Loucy (cell line): ENCODE data around the gene ALG14.

Source experiments
- H2AFZ ChIP-seq: fragments of 200-600 bp; sonication (generic); 2 replicates; pipeline ENCODE4 v1.6.0; 2016; ENCODE audit warnings: antibody characterized with exemption, mild to moderate bottlenecking, low read length, moderate library complexity
- H3F3A ChIP-seq: fragments of 200-600 bp; 2 replicates; pipeline ENCODE4 v1.6.0; 2016; ENCODE audit warnings: antibody characterized with exemption, low read depth, mild to moderate bottlenecking
- H3K27me3 ChIP-seq: fragments of 200-600 bp; sonication (generic); 2 replicates; pipeline ENCODE4 v1.6.1; 2014; ENCODE audit warnings: low read length, mild to moderate bottlenecking; ENCODE audit not compliant: insufficient read depth, poor library complexity, severe bottlenecking
- H3K36me3 ChIP-seq: fragments of 200-600 bp; sonication (generic); 2 replicates; pipeline ENCODE4 v1.6.1; 2016; ENCODE audit warnings: low read length; ENCODE audit not compliant: insufficient read depth
- H3K4me1 ChIP-seq: fragments of 200-600 bp; sonication (generic); 2 replicates; pipeline ENCODE4 v1.5.1; 2014; ENCODE audit warnings: low read length, mild to moderate bottlenecking; ENCODE audit not compliant: insufficient read depth, poor library complexity, severe bottlenecking
- H3K4me2 ChIP-seq: fragments of 200-600 bp; sonication (generic); 2 replicates; pipeline ENCODE4 v1.6.0; 2014; ENCODE audit warnings: antibody characterized with exemption, low read length, low read depth, mild to moderate bottlenecking; ENCODE audit not compliant: poor library complexity, severe bottlenecking
- H3K4me3 ChIP-seq: fragments of 200-600 bp; sonication (generic); 2 replicates; pipeline ENCODE4 v1.5.1; 2014; ENCODE audit warnings: low read length, mild to moderate bottlenecking, mixed read lengths; ENCODE audit not compliant: poor library complexity, severe bottlenecking
- H3K79me2 ChIP-seq: fragments of 200-600 bp; sonication (generic); 2 replicates; pipeline ENCODE4 v1.6.1; 2014; ENCODE audit warnings: low read length; ENCODE audit not compliant: insufficient read depth
- H3K9ac ChIP-seq: fragments of 200-600 bp; sonication (generic); 2 replicates; pipeline ENCODE4 v1.6.0; 2014; ENCODE audit warnings: mild to moderate bottlenecking, low read depth, low read length, moderate library complexity; ENCODE audit not compliant: poor library complexity, severe bottlenecking
- H3K9me2 ChIP-seq: fragments of 200-600 bp; sonication (generic); replicated peaks from 2 replicates; pipeline ENCODE4 v1.6.1; 2016; ENCODE audit warnings: low read depth, low read length, mixed read lengths
- H3K9me3 ChIP-seq: fragments of 200-600 bp; sonication (generic); 2 replicates; pipeline ENCODE4 v1.6.1; 2014; ENCODE audit warnings: mild to moderate bottlenecking, antibody characterized with exemption, low read length, low read depth; ENCODE audit not compliant: insufficient read depth
- H4K20me1 ChIP-seq: fragments of 200-600 bp; sonication (generic); 2 replicates; pipeline ENCODE4 v1.6.0; 2014; ENCODE audit warnings: antibody characterized with exemption, low read length, mild to moderate bottlenecking; ENCODE audit not compliant: insufficient read depth, poor library complexity, severe bottlenecking
- EZH2phosphoT487 ChIP-seq: fragments of 200-600 bp; IDR thresholded peaks from 2 replicates; pipeline ENCODE4 v1.6.1; 2018; ENCODE audit warnings: antibody characterized with exemption, mild to moderate bottlenecking, moderate library complexity, borderline replicate concordance
- TF ChIP-seq, protein P1 (sequence below): fragments of 200-600 bp; sonication (generic); conservative IDR thresholded peaks from 2 replicates; pipeline ENCODE4 v1.5.1; 2014; ENCODE audit warnings: mild to moderate bottlenecking, antibody characterized with exemption, low read length

The ALG14 gene

DNA sequence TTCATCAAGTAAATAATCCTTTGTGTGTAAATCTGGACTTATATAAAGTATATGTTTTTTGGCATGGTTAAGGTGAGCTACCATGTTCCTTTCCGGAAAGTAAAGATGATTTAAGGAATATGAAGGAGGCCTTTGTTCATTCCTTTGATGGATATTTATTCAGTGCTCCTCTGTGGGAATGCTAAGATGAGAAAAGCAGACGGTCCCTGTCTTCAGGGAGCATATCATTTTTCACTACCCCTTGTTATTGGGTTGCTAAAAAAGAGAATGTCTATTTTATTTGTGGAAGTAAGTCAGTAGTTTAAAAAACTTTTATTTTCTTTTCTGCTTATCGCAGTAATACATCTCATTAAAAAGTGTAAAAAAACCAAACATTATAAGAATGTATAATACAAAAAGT is 110.8 kb downstream of the ALG14 start:
- H3K4me2 ChIP-seq: peak overlapping the region; percentile 67
- H3K27me3 ChIP-seq: no peaks in the 10 kb centered on the region
- H3K4me3 ChIP-seq: peak overlapping the region; percentile 65
- H3K9ac ChIP-seq: peak overlapping the region; percentile 71
- H2AFZ ChIP-seq: peak overlapping the region; percentile 87
- no peaks in the 10 kb centered on the region for H3K79me2 ChIP-seq
- H3K9me2 ChIP-seq: no peaks in the 10 kb centered on the region
- no peaks in the 10 kb centered on the region for H3F3A ChIP-seq
- TF ChIP-seq, protein P1, sequence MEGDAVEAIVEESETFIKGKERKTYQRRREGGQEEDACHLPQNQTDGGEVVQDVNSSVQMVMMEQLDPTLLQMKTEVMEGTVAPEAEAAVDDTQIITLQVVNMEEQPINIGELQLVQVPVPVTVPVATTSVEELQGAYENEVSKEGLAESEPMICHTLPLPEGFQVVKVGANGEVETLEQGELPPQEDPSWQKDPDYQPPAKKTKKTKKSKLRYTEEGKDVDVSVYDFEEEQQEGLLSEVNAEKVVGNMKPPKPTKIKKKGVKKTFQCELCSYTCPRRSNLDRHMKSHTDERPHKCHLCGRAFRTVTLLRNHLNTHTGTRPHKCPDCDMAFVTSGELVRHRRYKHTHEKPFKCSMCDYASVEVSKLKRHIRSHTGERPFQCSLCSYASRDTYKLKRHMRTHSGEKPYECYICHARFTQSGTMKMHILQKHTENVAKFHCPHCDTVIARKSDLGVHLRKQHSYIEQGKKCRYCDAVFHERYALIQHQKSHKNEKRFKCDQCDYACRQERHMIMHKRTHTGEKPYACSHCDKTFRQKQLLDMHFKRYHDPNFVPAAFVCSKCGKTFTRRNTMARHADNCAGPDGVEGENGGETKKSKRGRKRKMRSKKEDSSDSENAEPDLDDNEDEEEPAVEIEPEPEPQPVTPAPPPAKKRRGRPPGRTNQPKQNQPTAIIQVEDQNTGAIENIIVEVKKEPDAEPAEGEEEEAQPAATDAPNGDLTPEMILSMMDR: no peak
- no peak for TF ChIP-seq EZH2phosphoT487
- H3K4me1 ChIP-seq: peaks cover 16% of the 10 kb centered on the region
- no peaks in the 10 kb centered on the region for H4K20me1 ChIP-seq
- H3K36me3 ChIP-seq: no peaks in the 10 kb centered on the region
- H3K9me3 ChIP-seq: no peaks in the 10 kb centered on the region

DNA sequence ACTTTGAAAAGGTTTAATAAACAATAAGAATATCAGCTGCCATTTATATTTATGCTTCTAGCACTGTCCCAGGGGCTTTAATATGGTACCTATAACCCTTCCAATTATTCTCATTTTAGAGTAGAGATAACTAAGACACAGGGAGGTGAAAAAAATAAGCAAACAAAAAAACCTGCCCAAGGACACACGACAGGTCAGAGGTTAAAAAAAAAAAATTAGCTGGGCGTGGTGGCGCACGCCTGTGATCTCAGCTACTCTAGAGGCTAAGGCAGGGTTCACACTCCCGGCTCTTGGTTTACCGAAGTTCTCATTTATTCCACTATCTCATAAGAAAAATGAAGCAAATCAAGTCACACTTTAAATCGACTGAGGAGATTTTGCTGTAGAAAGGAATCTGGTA is 111.2 kb downstream of the ALG14 start:
- Histone ChIP-seq H3F3A (no peaks in the 10 kb centered on the region), H3K4me2 (peak overlapping the region; percentile 13), H3K9ac (no peak overlapping the region), H3K79me2 (no peaks in the 10 kb centered on the region), H3K4me1 (peaks cover 16% of the 10 kb centered on the region), H2AFZ (peak overlapping the region; percentile 87), H3K4me3 (no peak overlapping the region), H3K9me3 (no peaks in the 10 kb centered on the region), H3K9me2 (no peaks in the 10 kb centered on the region), H3K27me3 (no peaks in the 10 kb centered on the region), H4K20me1 (no peaks in the 10 kb centered on the region), H3K36me3 (no peaks in the 10 kb centered on the region)
- TF ChIP-seq, protein P1: no peak
- TF ChIP-seq EZH2phosphoT487: no peak

DNA sequence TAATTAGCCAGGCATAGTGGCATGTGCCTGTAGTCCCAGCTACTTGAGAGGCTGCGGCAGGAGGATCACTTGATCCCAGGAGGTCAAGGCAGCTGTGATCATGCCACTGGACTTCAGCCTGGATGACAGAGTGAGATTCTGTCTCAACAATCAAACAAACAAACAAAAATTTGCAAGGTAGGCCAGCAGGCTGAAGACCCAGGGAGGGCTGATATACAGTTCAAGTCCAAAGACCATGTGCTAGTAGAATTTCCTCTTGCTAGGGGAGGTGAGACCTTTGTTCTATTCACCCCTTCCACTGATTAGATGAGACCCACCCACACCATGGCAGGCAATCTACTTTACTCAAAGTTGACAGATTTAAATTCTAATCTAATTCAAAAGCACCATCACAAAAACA is 114.7 kb downstream of the ALG14 start:
- Histone ChIP-seq H3K9ac (no peak overlapping the region), H3K36me3 (no peaks in the 10 kb centered on the region), H3K9me2 (no peaks in the 10 kb centered on the region), H3K4me1 (peaks cover 13% of the 10 kb centered on the region), H3F3A (no peaks in the 10 kb centered on the region), H3K27me3 (no peaks in the 10 kb centered on the region), H3K4me2 (no peak overlapping the region), H4K20me1 (no peaks in the 10 kb centered on the region), H3K4me3 (no peak overlapping the region), H3K9me3 (no peaks in the 10 kb centered on the region), H2AFZ (no peak overlapping the region), H3K79me2 (no peaks in the 10 kb centered on the region)
- no peak for TF ChIP-seq EZH2phosphoT487
- TF ChIP-seq, protein P1: no peak
